Gastrocnemius medialis (tissue), 4 donors: ENCODE results near the gene OR10A4. TPM values are rescaled to one million over a fixed set of nuclear protein-coding genes. Genes with fewer than 3 reads are reported as not detected.

Experiments
- ATAC-seq, 2 donors: fragments of 150-250 bp; one replicate each; pipeline ENCODE4 v1.9.1; 2016
- DNase-seq, 2 donors: peaks; one replicate each; pipeline ENCODE4 v3.0.0-alpha.2; 2019
- H3K27ac ChIP-seq, 4 donors: fragments of 200-600 bp; sonication (generic); 1 replicate in 1 of 4; 2 replicates in 3 of 4; pipeline ENCODE4 v1.5.1; 2016 to 2018; ENCODE audit warnings: mild to moderate bottlenecking in 2 of 4, moderate library complexity in 1 of 4
- H3K27me3 ChIP-seq, 3 donors: fragments of 200-600 bp; sonication (generic) in 2 of 3; 1 replicate in 1 of 3; 2 replicates in 2 of 3; pipeline versions ENCODE4 v1.5.1 to v1.6.0; 2016 to 2019; ENCODE audit warnings: mild to moderate bottlenecking in 1 of 3, moderate library complexity in 1 of 3
- H3K36me3 ChIP-seq, 2 donors: fragments of 200-600 bp; sonication (generic) in 1 of 2; one replicate each; pipeline ENCODE4 v1.5.1; 2017 to 2018
- H3K4me1 ChIP-seq, 2 donors: fragments of 200-600 bp; sonication (generic) in 1 of 2; one replicate each; pipeline ENCODE4 v1.5.1; 2016 to 2017; ENCODE audit warnings: mild to moderate bottlenecking in 2 of 2
- H3K4me3 ChIP-seq, 4 donors: fragments of 200-600 bp; sonication (generic) in 3 of 4; 1 replicate in 1 of 4; 2 replicates in 3 of 4; pipeline ENCODE4 v1.5.1; 2016 to 2019; ENCODE audit warnings: mild to moderate bottlenecking in 2 of 4
- H3K9me3 ChIP-seq, 3 donors: fragments of 200-600 bp; sonication (generic) in 2 of 3; 1 replicate in 1 of 3; 2 replicates in 2 of 3; pipeline ENCODE4 v1.5.1; 2016 to 2019
- POLR2A ChIP-seq, 2 donors: fragments of 450-650 bp; IDR thresholded peaks; one replicate each; pipeline ENCODE4 v1.6.1; 2017; ENCODE audit warnings: antibody characterized with exemption in 2 of 2, mild to moderate bottlenecking in 2 of 2, moderate library complexity in 2 of 2
- in situ Hi-C, 4 donors: fragments of 200-750 bp; cut with MboI; loops; one replicate each; pipeline versions ENCODE4 v1.15.0 to v1.8.0; 2017; ENCODE audit warnings: low sequenced_read_pairs in 4 of 4
- intact Hi-C: fragments of 100-400 bp; cut with DNase I; formaldehyde crosslinking; loops from one replicate; pipeline ENCODE4 v1.15.1; 2023; ENCODE audit warnings: low total_unique reads
- total RNA-seq, 4 donors: library from RNA; depleted of rRNA; stranded (reverse); fragments of >200 nt; gene quantifications; one replicate each; pipeline versions ENCODE4 v1.1.0 to v1.2.3, GENCODE V29; 2016
- TF ChIP-seq, protein P1 (sequence below), 5 experiments: fragments of 450-650 bp in 3 of 5; fragments of 200-600 bp in 2 of 5; sonication (generic) in 2 of 5; IDR thresholded peaks in 4 of 5; conservative IDR thresholded peaks in 1 of 5; 1 replicate in 4 of 5; 2 replicates in 1 of 5; pipeline ENCODE4 v1.5.1; 2016 to 2019; ENCODE audit warnings: antibody characterized with exemption in 5 of 5, mild to moderate bottlenecking in 3 of 5, moderate library complexity in 3 of 5

The OR10A4 gene, protein sequence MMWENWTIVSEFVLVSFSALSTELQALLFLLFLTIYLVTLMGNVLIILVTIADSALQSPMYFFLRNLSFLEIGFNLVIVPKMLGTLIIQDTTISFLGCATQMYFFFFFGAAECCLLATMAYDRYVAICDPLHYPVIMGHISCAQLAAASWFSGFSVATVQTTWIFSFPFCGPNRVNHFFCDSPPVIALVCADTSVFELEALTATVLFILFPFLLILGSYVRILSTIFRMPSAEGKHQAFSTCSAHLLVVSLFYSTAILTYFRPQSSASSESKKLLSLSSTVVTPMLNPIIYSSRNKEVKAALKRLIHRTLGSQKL
- not detected for total RNA-seq

- Histone ChIP-seq H3K36me3 (no peaks in the 10 kb centered on the region), H3K27ac (no peak within 1 kb of the TSS), H3K27me3 (no peaks in the 10 kb centered on the region), H3K4me1 (no peaks in the 10 kb centered on the region), H3K4me3 (no peak within 1 kb of the TSS), H3K9me3 (no peaks in the 10 kb centered on the region)
- intact Hi-C loops (no loop called here), in situ Hi-C loops (no loop called here)
- TF ChIP-seq, protein P1, sequence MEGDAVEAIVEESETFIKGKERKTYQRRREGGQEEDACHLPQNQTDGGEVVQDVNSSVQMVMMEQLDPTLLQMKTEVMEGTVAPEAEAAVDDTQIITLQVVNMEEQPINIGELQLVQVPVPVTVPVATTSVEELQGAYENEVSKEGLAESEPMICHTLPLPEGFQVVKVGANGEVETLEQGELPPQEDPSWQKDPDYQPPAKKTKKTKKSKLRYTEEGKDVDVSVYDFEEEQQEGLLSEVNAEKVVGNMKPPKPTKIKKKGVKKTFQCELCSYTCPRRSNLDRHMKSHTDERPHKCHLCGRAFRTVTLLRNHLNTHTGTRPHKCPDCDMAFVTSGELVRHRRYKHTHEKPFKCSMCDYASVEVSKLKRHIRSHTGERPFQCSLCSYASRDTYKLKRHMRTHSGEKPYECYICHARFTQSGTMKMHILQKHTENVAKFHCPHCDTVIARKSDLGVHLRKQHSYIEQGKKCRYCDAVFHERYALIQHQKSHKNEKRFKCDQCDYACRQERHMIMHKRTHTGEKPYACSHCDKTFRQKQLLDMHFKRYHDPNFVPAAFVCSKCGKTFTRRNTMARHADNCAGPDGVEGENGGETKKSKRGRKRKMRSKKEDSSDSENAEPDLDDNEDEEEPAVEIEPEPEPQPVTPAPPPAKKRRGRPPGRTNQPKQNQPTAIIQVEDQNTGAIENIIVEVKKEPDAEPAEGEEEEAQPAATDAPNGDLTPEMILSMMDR (IDR thresholded peaks at IDR 0.05 in 4 of 5, conservative IDR thresholded peaks at IDR 0.05 in 1 of 5): no peak
- no peak for TF ChIP-seq POLR2A (IDR thresholded peaks at IDR 0.05)
- DNase-seq (no peak), ATAC-seq (no peak)
These were observed at the start of gene OR10A4 for GRCh38 chr11:6876325-6876724. TSS of gene OR10A4 (plus strand) at chr11:6876625. CDS start at chr11:6876648, 23 bp downstream.

- Histone ChIP-seq H3K4me3 (no peak overlapping the region), H3K4me1 (no peaks in the 10 kb centered on the region)
- no peak for ATAC-seq
These were observed 48.3 kb upstream of the OR10A4 start for GRCh38 chr11:6828103-6828502.

GRCh38 chr11:6833356-6833755 lies 43.1 kb upstream of the OR10A4 start:
- no peaks in the 10 kb centered on the region for H3K36me3 ChIP-seq
- H3K4me1 ChIP-seq: no peaks in the 10 kb centered on the region
- DNase-seq (no peak), ATAC-seq (no peak)
- no peaks in the 10 kb centered on the region for H3K9me3 ChIP-seq
- TF ChIP-seq, protein P1 (IDR thresholded peaks at IDR 0.05 in 4 of 5, conservative IDR thresholded peaks at IDR 0.05 in 1 of 5): no peak
- no peaks in the 10 kb centered on the region for H3K27me3 ChIP-seq
- no peak overlapping the region for H3K4me3 ChIP-seq
- intact Hi-C loops (no loop called here), in situ Hi-C loops (loop anchor here in 1 of 4 donors (25.0 kb wide), 1 partner anchor 104 kb away; the partner anchor contains the start of gene ZNF215)
- H3K27ac ChIP-seq: no peak overlapping the region

More at GRCh38 chr11:6828103-6828502, 48.3 kb upstream of the OR10A4 start:
- no peak for DNase-seq
- Histone ChIP-seq H3K27me3 (no peaks in the 10 kb centered on the region), H3K36me3 (no peaks in the 10 kb centered on the region), H3K27ac (no peak overlapping the region), H3K9me3 (no peaks in the 10 kb centered on the region)
- TF ChIP-seq, protein P1 (IDR thresholded peaks at IDR 0.05 in 4 of 5, conservative IDR thresholded peaks at IDR 0.05 in 1 of 5): no peak
- TF ChIP-seq POLR2A (IDR thresholded peaks at IDR 0.05): no peak
- in situ Hi-C loops: loop anchor here in 1 of 4 donors (25.0 kb wide), 1 partner anchor 109 kb away; the partner anchor contains the start of gene ZNF215
- intact Hi-C loops: no loop called here

- intact Hi-C loops: no loop called here
These were observed 42.4 kb upstream of the OR10A4 start for GRCh38 chr11:6834021-6834420.

More at GRCh38 chr11:6834021-6834420, 42.4 kb upstream of the OR10A4 start:
- TF ChIP-seq, protein P1 (IDR thresholded peaks at IDR 0.05 in 4 of 5, conservative IDR thresholded peaks at IDR 0.05 in 1 of 5): no peak
- no peak for TF ChIP-seq POLR2A (IDR thresholded peaks at IDR 0.05)
- DNase-seq (no peak), ATAC-seq (no peak)
- Histone ChIP-seq H3K4me1 (no peaks in the 10 kb centered on the region), H3K27me3 (no peaks in the 10 kb centered on the region), H3K9me3 (no peaks in the 10 kb centered on the region), H3K36me3 (no peaks in the 10 kb centered on the region), H3K27ac (no peak overlapping the region), H3K4me3 (no peak overlapping the region)
- in situ Hi-C loops: loop anchor here in 1 of 4 donors (25.0 kb wide), 1 partner anchor 103 kb away; the partner anchor contains the start of gene ZNF215
